ENCODE data around the gene KHDC3L. TPM values are rescaled to one million over a fixed set of nuclear protein-coding genes. Genes with fewer than 3 reads are reported as not detected.

The KHDC3L gene
- total RNA-seq, 8 experiments from 2014 or later: 0.29 to 1.0 (median 0.71) TPM; not detected in 4

Other genes with a start within 250 kb of the KHDC3L start
- 1 to 10 TPM in 2 of 8 experiments, under 1 TPM in 3, not detected in 3; 0.63 to 1.4 (median 1.00) TPM for gene KHDC1L, start 137.2 kb upstream of the KHDC3L start, total RNA-seq
- gene KHDC1, start 99.5 kb upstream of the KHDC3L start, total RNA-seq: 10 to 100 TPM in 3 of 8 experiments, 1 to 10 TPM in 4, not detected in 1; 1.5 to 15.2 (median 8.3) TPM
- gene DPPA5, start 8.4 kb upstream of the KHDC3L start, total RNA-seq: not detected
- not detected for gene OOEP, start 7.2 kb downstream of the KHDC3L start, total RNA-seq
- gene DDX43, start 32.2 kb downstream of the KHDC3L start, total RNA-seq: under 1 TPM in 1 of 8 experiments, not detected in 7; 0.33 TPM
- 1 to 10 TPM in 1 of 8 experiments, under 1 TPM in 7; 0.14 to 1.0 (median 0.28) TPM for gene CGAS, start 89.6 kb downstream of the KHDC3L start, total RNA-seq
- 10 to 100 TPM; 18.9 to 35.1 (median 25.2) TPM for gene MTO1, start 99.1 kb downstream of the KHDC3L start, total RNA-seq
- gene EEF1A1, start 158.4 kb downstream of the KHDC3L start, total RNA-seq: over 10,000 TPM in 7 of 8 experiments, 1,000 to 10,000 TPM in 1; 9,744 to 15,299 (median 11,254) TPM

Data from motor neuron (in vitro differentiated cells).